Tibial nerve (tissue), 4 donors: ENCODE results near the gene MRPS14. TPM values are rescaled to one million over a fixed set of nuclear protein-coding genes. Genes with fewer than 3 reads are reported as not detected.
"Not testable (repeated sequence)": the region's sequence is repeated elsewhere in the genome, so short reads cannot be mapped to it uniquely, and the experiment has no call there.

ENCODE experiments used
- DNase-seq, 2 donors: peaks; one replicate each; pipeline ENCODE4 v3.0.0-alpha.2; 2019; ENCODE audit warnings: low spot score in 2 of 2
- H3K27ac ChIP-seq, 4 donors: fragments of 200-600 bp; sonication (generic) in 3 of 4; one replicate each; pipeline ENCODE4 v1.5.1; 2017 to 2019; ENCODE audit warnings: mild to moderate bottlenecking in 1 of 4
- H3K27me3 ChIP-seq, 2 donors: fragments of 200-600 bp; sonication (generic) in 1 of 2; one replicate each; pipeline versions ENCODE4 v1.5.1 to v1.6.0; 2017 to 2019
- H3K36me3 ChIP-seq, 3 donors: fragments of 200-600 bp; sonication (generic); one replicate each; pipeline ENCODE4 v1.5.1; 2018 to 2019
- H3K4me1 ChIP-seq, 4 donors: fragments of 200-600 bp; sonication (generic) in 3 of 4; one replicate each; pipeline ENCODE4 v1.5.1; 2017 to 2019
- H3K4me3 ChIP-seq, 4 donors: fragments of 200-600 bp; sonication (generic) in 3 of 4; one replicate each; pipeline ENCODE4 v1.5.1; 2017 to 2019; ENCODE audit warnings: mild to moderate bottlenecking in 1 of 4, moderate library complexity in 1 of 4
- H3K9me3 ChIP-seq, 4 donors: fragments of 200-600 bp; sonication (generic) in 3 of 4; one replicate each; pipeline ENCODE4 v1.5.1; 2017 to 2019
- EP300 ChIP-seq, 2 donors: sonication (generic); formaldehyde crosslinking; IDR thresholded peaks; one replicate each; pipeline ENCODE4 v1.6.1; 2017; ENCODE audit warnings: antibody characterized with exemption in 2 of 2, mild to moderate bottlenecking in 1 of 2
- POLR2A ChIP-seq, 2 donors: fragments of 450-650 bp; IDR thresholded peaks; one replicate each; pipeline ENCODE4 v1.6.1; 2017; ENCODE audit warnings: antibody characterized with exemption in 2 of 2, mild to moderate bottlenecking in 2 of 2, moderate library complexity in 2 of 2
- WGBS, 2 donors: methylation state at CpG; one replicate each; pipeline ENCODE4 v1.1.5; 2018; 5-methylcytosine and 5-hydroxymethylcytosine counted together
- total RNA-seq, 4 donors: library from RNA; depleted of rRNA; stranded (reverse); fragments of >200 nt; gene quantifications; one replicate each; pipeline ENCODE4 v1.1.0, GENCODE V29; 2016
- TF ChIP-seq, protein P1 (sequence below), 5 experiments: fragments of 200-600 bp in 3 of 5; fragments of 450-650 bp in 2 of 5; sonication (generic) in 3 of 5; IDR thresholded peaks; one replicate each; pipeline ENCODE4 v1.5.1; 2016 to 2019; ENCODE audit warnings: antibody characterized with exemption in 5 of 5, mild to moderate bottlenecking in 3 of 5, moderate library complexity in 2 of 5

MRPS14 gene
- total RNA-seq, 4 donors from 2014 or later: 18.8 to 33.4 (median 26.2) TPM

- no peak for DNase-seq
- TF ChIP-seq, protein P1, sequence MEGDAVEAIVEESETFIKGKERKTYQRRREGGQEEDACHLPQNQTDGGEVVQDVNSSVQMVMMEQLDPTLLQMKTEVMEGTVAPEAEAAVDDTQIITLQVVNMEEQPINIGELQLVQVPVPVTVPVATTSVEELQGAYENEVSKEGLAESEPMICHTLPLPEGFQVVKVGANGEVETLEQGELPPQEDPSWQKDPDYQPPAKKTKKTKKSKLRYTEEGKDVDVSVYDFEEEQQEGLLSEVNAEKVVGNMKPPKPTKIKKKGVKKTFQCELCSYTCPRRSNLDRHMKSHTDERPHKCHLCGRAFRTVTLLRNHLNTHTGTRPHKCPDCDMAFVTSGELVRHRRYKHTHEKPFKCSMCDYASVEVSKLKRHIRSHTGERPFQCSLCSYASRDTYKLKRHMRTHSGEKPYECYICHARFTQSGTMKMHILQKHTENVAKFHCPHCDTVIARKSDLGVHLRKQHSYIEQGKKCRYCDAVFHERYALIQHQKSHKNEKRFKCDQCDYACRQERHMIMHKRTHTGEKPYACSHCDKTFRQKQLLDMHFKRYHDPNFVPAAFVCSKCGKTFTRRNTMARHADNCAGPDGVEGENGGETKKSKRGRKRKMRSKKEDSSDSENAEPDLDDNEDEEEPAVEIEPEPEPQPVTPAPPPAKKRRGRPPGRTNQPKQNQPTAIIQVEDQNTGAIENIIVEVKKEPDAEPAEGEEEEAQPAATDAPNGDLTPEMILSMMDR (IDR thresholded peaks at IDR 0.05): no peak
- TF ChIP-seq POLR2A (IDR thresholded peaks at IDR 0.05) (no peak), EP300 (IDR thresholded peaks at IDR 0.05) (no peak)
- Histone ChIP-seq H3K36me3 (no peaks in the 10 kb centered on the region), H3K9me3 (no peaks in the 10 kb centered on the region), H3K27ac (no peak overlapping the region), H3K4me1 (peaks cover 0 to 32% (median 8%) of the 10 kb centered on the region in 4 donors), H3K27me3 (no peaks in the 10 kb centered on the region), H3K4me3 (no peak overlapping the region)
- 95 to 97% methylated on average over 2 of the region's 2 CpGs for WGBS, 2 donors
Observed at GRCh38 chr1:175024773-175025172, 1.5 kb upstream of the MRPS14 start.

GRCh38 chr1:175023922-175024242 is 657 bp upstream of the MRPS14 start:
- not testable (repeated sequence) for H3K9me3 ChIP-seq, H3K27me3 ChIP-seq, H3K36me3 ChIP-seq, DNase-seq
- H3K4me1 ChIP-seq: peaks cover 0 to 26% (median 8%) of the 10 kb centered on the region in 4 donors
- H3K4me3 ChIP-seq: peak overlapping the region; percentile 62 to 82 (median 80)
- peak overlapping the region; percentile 33 to 90 (median 85) for H3K27ac ChIP-seq
- 95 to 97% methylated on average over 2 of the region's 2 CpGs for WGBS, 2 donors

DNA sequence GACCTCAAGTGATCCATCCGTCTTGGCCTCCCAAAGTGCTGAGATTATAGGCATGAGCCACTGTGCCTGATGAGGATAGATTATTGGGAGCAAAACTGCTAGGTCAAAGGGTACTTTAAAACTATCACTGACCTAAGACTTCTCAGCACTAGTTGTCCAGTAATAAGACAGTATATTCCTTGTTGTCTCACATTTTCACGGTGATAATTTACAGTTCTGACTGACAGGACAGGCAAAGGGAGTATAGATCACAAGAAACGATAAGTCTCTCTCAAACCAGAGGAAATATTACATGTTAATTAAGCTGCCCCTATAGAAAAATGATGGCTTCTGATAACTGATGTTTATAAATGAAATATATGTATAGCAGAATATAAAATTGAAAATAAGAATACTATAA is 3.7 kb downstream of the MRPS14 start:
- TF ChIP-seq, protein P1 (IDR thresholded peaks at IDR 0.05): no peak
- no peak for TF ChIP-seq POLR2A (IDR thresholded peaks at IDR 0.05)
- WGBS, 2 donors: 60 to 63% methylated on average over 3 of the region's 3 CpGs
- H3K4me3 ChIP-seq: no peak overlapping the region
- H3K4me1 ChIP-seq: peaks cover 0 to 26% (median 8%) of the 10 kb centered on the region in 4 donors
- no peaks in the 10 kb centered on the region for H3K9me3 ChIP-seq
- no peaks in the 10 kb centered on the region for H3K27me3 ChIP-seq
- H3K27ac ChIP-seq: no peak overlapping the region
- no peak for DNase-seq
- H3K36me3 ChIP-seq: peaks cover 3 to 40% (median 19%) of the 10 kb centered on the region in 3 donors

DNA sequence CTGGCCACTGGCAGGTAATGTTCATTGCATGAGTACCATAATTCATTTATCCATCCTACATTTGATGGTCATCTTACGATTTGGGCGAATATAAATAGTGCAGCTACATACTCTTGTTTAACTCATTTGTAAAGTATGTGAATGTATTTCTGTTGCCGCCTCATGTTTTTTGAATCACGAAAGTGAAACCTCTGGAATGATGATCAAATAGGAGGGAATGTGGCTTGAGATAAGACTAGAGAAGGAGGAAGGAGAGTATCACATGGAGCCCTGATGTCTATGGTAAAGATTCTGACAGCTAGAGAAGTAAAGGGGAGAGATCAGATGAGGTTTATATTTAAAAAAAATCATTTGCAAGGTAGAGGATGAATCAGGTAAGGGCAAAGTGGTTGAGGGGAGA is 8.0 kb downstream of the MRPS14 start:
- no peak for DNase-seq
- WGBS, 2 donors: 91 to 96% methylated on average over 4 of the region's 4 CpGs
- H3K27me3 ChIP-seq: no peaks in the 10 kb centered on the region
- H3K4me3 ChIP-seq: no peak overlapping the region
- H3K27ac ChIP-seq: no peak overlapping the region
- TF ChIP-seq EP300 (IDR thresholded peaks at IDR 0.05) (no peak), POLR2A (IDR thresholded peaks at IDR 0.05) (no peak)
- TF ChIP-seq, protein P1 (IDR thresholded peaks at IDR 0.05): no peak
- H3K36me3 ChIP-seq: peaks cover 6 to 83% (median 34%) of the 10 kb centered on the region in 3 donors
- H3K9me3 ChIP-seq: no peaks in the 10 kb centered on the region
- no peaks in the 10 kb centered on the region for H3K4me1 ChIP-seq

- 76 to 79% methylated on average over 1 of the region's 1 CpG for WGBS, 2 donors
- TF ChIP-seq EP300 (IDR thresholded peaks at IDR 0.05): no peak
- TF ChIP-seq, protein P1 (IDR thresholded peaks at IDR 0.05): no peak
- TF ChIP-seq POLR2A (IDR thresholded peaks at IDR 0.05): no peak
- DNase-seq: no peak
- no peak overlapping the region for H3K27ac ChIP-seq
- H3K4me3 ChIP-seq: no peak overlapping the region
- peaks cover 6 to 99% (median 34%) of the 10 kb centered on the region in 3 donors for H3K36me3 ChIP-seq
- H3K4me1 ChIP-seq: no peaks in the 10 kb centered on the region
- H3K9me3 ChIP-seq: no peaks in the 10 kb centered on the region
- H3K27me3 ChIP-seq: no peaks in the 10 kb centered on the region
Observed at GRCh38 chr1:175013445-175013844, 9.8 kb downstream of the MRPS14 start.

- no peaks in the 10 kb centered on the region for H3K9me3 ChIP-seq
- H3K27ac ChIP-seq: no peak overlapping the region
- H3K27me3 ChIP-seq: no peaks in the 10 kb centered on the region
- TF ChIP-seq EP300 (IDR thresholded peaks at IDR 0.05): no peak
- TF ChIP-seq, protein P1 (IDR thresholded peaks at IDR 0.05): no peak
- TF ChIP-seq POLR2A (IDR thresholded peaks at IDR 0.05): no peak
- no peaks in the 10 kb centered on the region for H3K4me1 ChIP-seq
- 71 to 77% methylated on average over 10 of the region's 10 CpGs for WGBS, 2 donors
- H3K4me3 ChIP-seq: no peak overlapping the region
- peaks cover 3 to 91% (median 15%) of the 10 kb centered on the region in 3 donors for H3K36me3 ChIP-seq
- DNase-seq: no peak
Observed at GRCh38 chr1:175009532-175009931, 13.7 kb downstream of the MRPS14 start.
